SK-N-SH treated with all-trans-retinoic acid at 6 μM for 48 hours (cell line): Measurements from ENCODE around the gene HACD2.

Experiments
- CREB5 ChIP-seq: fragments of 250-450 bp; sonication (Bioruptor Pico); IDR thresholded peaks from 2 replicates; pipeline ENCODE4 v1.5.1; 2020; ENCODE audit warnings: low read depth, mild to moderate bottlenecking, moderate library complexity
- CSRNP3 ChIP-seq: fragments of 250-450 bp; sonication (Bioruptor Pico); IDR thresholded peaks from 2 replicates; pipeline ENCODE4 v1.5.1; 2021; ENCODE audit warnings: mild to moderate bottlenecking, moderate library complexity
- ESRRG ChIP-seq: fragments of 250-450 bp; sonication (Bioruptor Pico); IDR thresholded peaks from 2 replicates; pipeline ENCODE4 v1.6.1; 2021; ENCODE audit warnings: mild to moderate bottlenecking
- ISL1 ChIP-seq: fragments of 250-450 bp; sonication (Bioruptor Pico); IDR thresholded peaks from 2 replicates; pipeline ENCODE4 v2.1.2; 2022; ENCODE audit warnings: mild to moderate bottlenecking, moderate library complexity
- OSR1 ChIP-seq: fragments of 250-450 bp; sonication (Bioruptor Pico); IDR thresholded peaks from 2 replicates; pipeline ENCODE4 v1.8.0; 2022; ENCODE audit warnings: moderate library complexity, mild to moderate bottlenecking, inconsistent platforms
- PATZ1 ChIP-seq: fragments of 250-450 bp; sonication (Bioruptor Pico); IDR thresholded peaks from 2 replicates; pipeline ENCODE4 v1.8.0; 2020; ENCODE audit warnings: mild to moderate bottlenecking, moderate library complexity, borderline replicate concordance
- PPARA ChIP-seq: fragments of 250-450 bp; sonication (Bioruptor Pico); IDR thresholded peaks from 2 replicates; pipeline ENCODE4 v1.5.0; 2020; ENCODE audit warnings: mild to moderate bottlenecking, borderline replicate concordance
- TOX ChIP-seq: fragments of 250-450 bp; sonication (Bioruptor Pico); IDR thresholded peaks from 2 replicates; pipeline ENCODE4 v1.8.0; 2021; ENCODE audit warnings: mild to moderate bottlenecking, moderate library complexity, borderline replicate concordance
- ZFP3 ChIP-seq: fragments of 250-450 bp; sonication (Bioruptor Pico); IDR thresholded peaks from 2 replicates; pipeline ENCODE4 v1.5.0; 2020; ENCODE audit warnings: mild to moderate bottlenecking, moderate library complexity
- ZFP30 ChIP-seq: fragments of 450-650 bp; formaldehyde crosslinking; IDR thresholded peaks from 2 replicates; pipeline ENCODE4 v1.5.0; 2022; ENCODE audit warnings: mild to moderate bottlenecking, moderate library complexity
- ZNF565 ChIP-seq: fragments of 450-650 bp; formaldehyde crosslinking; conservative IDR thresholded peaks from 2 replicates; pipeline ENCODE4 v1.5.0; 2020; ENCODE audit warnings: low read depth, mild to moderate bottlenecking, moderate library complexity
- ZNF8 ChIP-seq: fragments of 450-650 bp; formaldehyde crosslinking; IDR thresholded peaks from 2 replicates; pipeline ENCODE4 v1.5.0; 2020; ENCODE audit warnings: mild to moderate bottlenecking, moderate library complexity

GRCh38 chr3:123583561-123583960 is 1.3 kb downstream of the HACD2 start:
- no peak for TF ChIP-seq CREB5
- no peak for TF ChIP-seq PPARA (CRISPR knock-in tag)
- no peak for TF ChIP-seq PATZ1 (CRISPR knock-in tag)
- no peak for TF ChIP-seq ZFP30
- no peak for TF ChIP-seq ZNF8
- no peak for TF ChIP-seq CSRNP3
- no peak for TF ChIP-seq ZNF565 (CRISPR knock-in tag)
- no peak for TF ChIP-seq ISL1 (CRISPR knock-in tag)
- no peak for TF ChIP-seq OSR1 (CRISPR knock-in tag)
- no peak for TF ChIP-seq ZFP3 (CRISPR knock-in tag)
- TF ChIP-seq ESRRG (CRISPR knock-in tag), result no peak
- no peak for TF ChIP-seq TOX (CRISPR knock-in tag)
